ENCODE measurements around the gene MLLT10. TPM values are rescaled to one million over a fixed set of nuclear protein-coding genes. Genes with fewer than 3 reads are reported as not detected.

MLLT10 gene
- total RNA-seq, 1 donor from 2014 or later, result 65.6 TPM

- no peak for DNase-seq (ENCODE audit: low spot score, unreplicated experiment)
- Mint-ChIP-seq H3K9me3 (ENCODE audit: low read depth) (no peaks in the 10 kb centered on the region), H3K36me3 (ENCODE audit: insufficient read depth) (no peaks in the 10 kb centered on the region), H3K27me3 (peaks cover 8% of the 10 kb centered on the region), H3K27ac (peak overlapping the region; percentile 88), H3K4me3 (ENCODE audit: low read depth) (peak overlapping the region; percentile 48), H3K4me1 (ENCODE audit: low read depth) (peaks cover 56% of the 10 kb centered on the region)
- no peak for TF ChIP-seq CTCF (IDR thresholded peaks at IDR 0.05; ENCODE audit: unreplicated experiment)
These were observed 25.2 kb upstream of the MLLT10 start for GRCh38 chr10:21508706-21509331.

- Mint-ChIP-seq H3K9me3 (ENCODE audit: low read depth) (no peaks in the 10 kb centered on the region), H3K27ac (peak overlapping the region; percentile 88), H3K4me3 (ENCODE audit: low read depth) (peak overlapping the region; percentile 14), H3K27me3 (peaks cover 8% of the 10 kb centered on the region), H3K4me1 (ENCODE audit: low read depth) (peaks cover 61% of the 10 kb centered on the region), H3K36me3 (ENCODE audit: insufficient read depth) (no peaks in the 10 kb centered on the region)
- no peak for TF ChIP-seq CTCF (IDR thresholded peaks at IDR 0.05; ENCODE audit: unreplicated experiment)
- no peak for DNase-seq (ENCODE audit: low spot score, unreplicated experiment)
These were observed 24.4 kb upstream of the MLLT10 start for GRCh38 chr10:21509341-21510240.

DNA sequence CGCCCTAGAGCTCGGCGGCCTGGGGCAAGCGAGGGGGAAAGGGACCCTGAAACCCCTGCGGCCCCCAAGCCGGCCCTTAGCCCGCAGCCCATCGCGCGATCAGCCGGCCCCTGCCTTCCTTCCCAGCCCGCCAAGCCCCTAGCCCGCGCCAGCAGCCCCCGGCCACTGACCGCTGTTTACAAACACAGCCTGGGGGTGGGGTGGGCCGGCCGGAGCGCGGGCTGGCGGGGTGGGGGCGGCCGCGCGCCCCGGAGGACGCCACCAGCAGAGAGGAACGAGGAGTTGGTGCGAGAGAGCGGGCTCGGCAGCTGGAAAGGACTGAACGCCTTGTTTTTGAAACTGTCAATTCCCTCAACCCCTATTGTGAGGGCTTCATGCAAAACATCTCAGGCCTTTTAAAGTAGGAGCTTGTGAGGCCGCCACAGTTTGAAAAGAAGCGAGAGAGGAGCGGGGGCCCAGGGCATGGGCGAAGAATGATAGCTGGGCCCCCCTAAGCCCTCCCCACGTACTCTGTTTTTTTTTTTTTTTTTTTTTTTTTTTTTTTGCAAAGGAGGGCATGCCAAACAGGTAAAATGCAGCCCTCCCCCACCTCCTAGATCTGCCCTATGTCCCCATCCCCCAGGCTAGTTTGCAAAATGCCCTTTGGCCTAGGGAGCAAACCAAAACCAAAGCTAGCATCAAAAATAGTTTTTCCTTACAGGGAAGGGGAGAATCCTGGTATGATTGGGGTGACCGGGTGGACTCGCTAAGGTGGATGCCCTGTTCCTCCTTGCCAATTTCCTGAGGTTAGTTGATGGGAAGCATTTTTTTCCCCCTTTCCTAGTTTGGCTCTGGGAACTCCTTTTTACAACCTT lies 23.6 kb upstream of the MLLT10 start:
- DNase-seq (ENCODE audit: low spot score, unreplicated experiment), result no peak
- Mint-ChIP-seq H3K27ac (peak overlapping the region; percentile 93), H3K27me3 (peaks cover 8% of the 10 kb centered on the region), H3K4me1 (ENCODE audit: low read depth) (peaks cover 69% of the 10 kb centered on the region), H3K36me3 (ENCODE audit: insufficient read depth) (no peaks in the 10 kb centered on the region), H3K4me3 (ENCODE audit: low read depth) (peak overlapping the region; percentile 63), H3K9me3 (ENCODE audit: low read depth) (no peaks in the 10 kb centered on the region)
- TF ChIP-seq CTCF (IDR thresholded peaks at IDR 0.05; ENCODE audit: unreplicated experiment), result no peak

DNA sequence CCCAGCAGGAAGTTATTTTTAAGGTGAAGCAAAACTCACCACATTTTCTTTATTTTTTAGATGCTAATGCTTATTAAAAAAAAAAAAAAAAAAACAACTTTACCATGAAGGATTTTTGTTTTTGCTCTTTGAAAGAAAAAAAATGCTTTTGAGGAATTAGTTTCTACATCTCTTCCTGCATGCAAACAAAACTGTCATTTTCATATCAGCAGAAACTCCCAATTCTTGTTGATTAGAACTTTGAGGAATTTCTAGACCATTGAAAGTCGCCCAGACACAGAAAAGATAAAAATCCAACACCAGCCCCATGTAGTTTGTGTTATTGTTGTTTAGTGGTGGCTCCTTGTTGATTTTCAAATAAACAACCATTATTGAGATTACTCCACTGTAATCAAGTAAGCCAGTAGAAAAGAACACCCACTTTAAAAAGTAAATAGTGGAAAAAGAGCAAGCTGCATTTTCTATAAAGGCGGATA lies 22.9 kb upstream of the MLLT10 start:
- TF ChIP-seq CTCF (IDR thresholded peaks at IDR 0.05; ENCODE audit: unreplicated experiment), result no peak
- Mint-ChIP-seq H3K27me3 (peaks cover 8% of the 10 kb centered on the region), H3K4me1 (ENCODE audit: low read depth) (peaks cover 69% of the 10 kb centered on the region)

More for the DNA sequence above, 22.9 kb upstream of the MLLT10 start:
- H3K4me3 Mint-ChIP-seq (ENCODE audit: low read depth), result peak overlapping the region; percentile 51
- H3K9me3 Mint-ChIP-seq (ENCODE audit: low read depth), result no peaks in the 10 kb centered on the region
- H3K27ac Mint-ChIP-seq, result peak overlapping the region; percentile 93
- DNase-seq (ENCODE audit: low spot score, unreplicated experiment), result no peak
- no peaks in the 10 kb centered on the region for H3K36me3 Mint-ChIP-seq (ENCODE audit: insufficient read depth)
